ENCODE results near the gene HAVCR1.

HAVCR1 gene

DNA sequence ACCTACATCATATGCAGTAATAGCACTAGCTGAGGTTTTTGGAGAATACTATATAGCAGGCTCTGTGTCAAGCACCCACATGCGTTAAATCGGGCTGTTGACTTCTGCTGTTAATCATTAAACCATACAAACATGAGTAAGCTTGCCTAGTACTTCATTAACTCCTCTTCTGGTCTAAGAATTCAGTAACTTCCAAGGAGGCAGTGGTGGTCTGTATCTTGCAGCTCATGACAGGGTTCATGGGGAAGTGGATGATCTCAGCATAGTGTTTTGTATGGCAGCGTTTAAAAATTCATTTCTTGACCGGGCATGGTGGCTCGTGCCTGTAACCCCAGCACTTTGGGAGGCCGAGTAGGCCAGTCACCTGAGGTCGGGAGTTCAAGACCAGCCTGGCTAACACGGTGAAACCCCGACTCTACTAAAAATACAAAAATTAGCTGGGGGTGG, at the start of gene HAVCR1:
TSS of gene HAVCR1 (minus strand) at position 24 of the 447 bp plus-strand sequence. CDS start 1,173 bp downstream, outside the sequence.
- DNase-seq (ENCODE audit: low spot score): no peak
- ChIA-PET POLR2A (ENCODE audit: low non-redundant PET) (no interaction called here), CTCF (interaction anchor here (0.6 to 0.7 kb wide), 3 partner anchors 10 to 1292 kb away, joined by 3 to 5 read pairs (median 4); no protein-coding TSS in a partner anchor)
- TF ChIP-seq, protein P1, sequence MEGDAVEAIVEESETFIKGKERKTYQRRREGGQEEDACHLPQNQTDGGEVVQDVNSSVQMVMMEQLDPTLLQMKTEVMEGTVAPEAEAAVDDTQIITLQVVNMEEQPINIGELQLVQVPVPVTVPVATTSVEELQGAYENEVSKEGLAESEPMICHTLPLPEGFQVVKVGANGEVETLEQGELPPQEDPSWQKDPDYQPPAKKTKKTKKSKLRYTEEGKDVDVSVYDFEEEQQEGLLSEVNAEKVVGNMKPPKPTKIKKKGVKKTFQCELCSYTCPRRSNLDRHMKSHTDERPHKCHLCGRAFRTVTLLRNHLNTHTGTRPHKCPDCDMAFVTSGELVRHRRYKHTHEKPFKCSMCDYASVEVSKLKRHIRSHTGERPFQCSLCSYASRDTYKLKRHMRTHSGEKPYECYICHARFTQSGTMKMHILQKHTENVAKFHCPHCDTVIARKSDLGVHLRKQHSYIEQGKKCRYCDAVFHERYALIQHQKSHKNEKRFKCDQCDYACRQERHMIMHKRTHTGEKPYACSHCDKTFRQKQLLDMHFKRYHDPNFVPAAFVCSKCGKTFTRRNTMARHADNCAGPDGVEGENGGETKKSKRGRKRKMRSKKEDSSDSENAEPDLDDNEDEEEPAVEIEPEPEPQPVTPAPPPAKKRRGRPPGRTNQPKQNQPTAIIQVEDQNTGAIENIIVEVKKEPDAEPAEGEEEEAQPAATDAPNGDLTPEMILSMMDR (conservative IDR thresholded peaks at IDR 0.05; ENCODE audit: low read depth): no peak
- H3K27ac ChIP-seq: no peak within 1 kb of the TSS

DNA sequence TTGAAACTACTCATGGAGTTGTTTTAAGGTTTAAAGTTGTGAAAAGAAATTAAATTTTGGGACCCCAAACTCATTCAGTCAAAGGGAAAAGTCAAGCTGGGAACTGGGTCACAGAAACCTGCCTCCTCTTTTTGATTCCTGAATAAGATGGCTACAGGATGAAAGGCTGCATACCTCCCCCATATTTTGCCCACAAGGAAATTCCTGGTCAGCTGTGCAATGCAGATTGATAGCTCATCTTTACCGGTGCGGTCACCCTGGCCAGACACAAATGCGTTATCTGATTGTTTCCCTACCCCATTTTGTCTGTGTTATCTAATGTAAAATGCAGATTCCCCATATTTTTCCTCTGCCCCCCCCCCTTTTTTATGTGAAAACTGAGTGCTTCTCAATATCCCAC, 48.6 kb upstream of the HAVCR1 start:
- CTCF ChIA-PET: no interaction called here
- H3K27ac ChIP-seq: no peak overlapping the region
- TF ChIP-seq, protein P1 (conservative IDR thresholded peaks at IDR 0.05; ENCODE audit: low read depth): no peak
- no peak for DNase-seq (ENCODE audit: low spot score)
- POLR2A ChIA-PET (ENCODE audit: low non-redundant PET): no interaction called here

DNA sequence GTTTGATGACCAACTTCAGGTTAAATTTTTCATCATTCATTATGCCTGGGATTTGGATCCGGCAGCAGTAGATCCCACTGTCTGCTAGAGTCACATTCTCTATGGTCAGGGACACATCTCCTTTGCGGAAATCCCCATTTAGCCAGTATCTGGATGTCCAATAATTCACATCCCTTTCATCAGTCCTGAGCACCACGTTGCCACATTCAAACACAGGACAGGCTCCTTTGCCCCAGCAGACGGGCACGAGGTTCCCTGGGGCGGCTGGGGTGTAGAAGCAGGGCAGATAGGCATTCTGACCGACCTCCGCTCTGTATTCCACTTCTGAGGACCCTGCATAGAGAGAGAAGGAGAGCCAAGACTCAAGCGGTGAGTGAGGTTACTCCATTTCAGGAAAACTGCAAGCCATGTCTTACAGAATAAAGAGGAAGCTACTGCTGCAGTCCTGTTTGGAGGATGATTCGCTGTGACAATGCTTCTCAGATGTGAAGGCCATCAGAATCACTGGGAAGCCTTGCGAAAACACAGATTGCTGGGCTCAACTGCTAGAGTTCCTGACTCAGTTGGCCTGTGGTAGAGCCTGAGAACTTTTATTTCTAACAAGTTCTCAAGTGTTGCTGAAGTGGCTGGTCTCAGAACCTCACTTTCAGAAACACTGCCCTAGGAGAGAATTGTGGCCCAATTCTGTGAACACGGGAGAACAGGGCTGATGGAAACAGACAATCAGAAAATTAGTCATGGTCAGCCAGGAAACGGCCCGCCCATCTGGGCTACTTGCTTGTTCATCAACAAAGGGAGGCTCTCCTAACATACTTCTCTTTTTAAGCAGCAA, 47.9 kb upstream of the HAVCR1 start:
- no peak overlapping the region for H3K27ac ChIP-seq
- TF ChIP-seq, protein P1 (conservative IDR thresholded peaks at IDR 0.05; ENCODE audit: low read depth): no peak
- no peak for DNase-seq (ENCODE audit: low spot score)
- ChIA-PET CTCF (no interaction called here), POLR2A (ENCODE audit: low non-redundant PET) (no interaction called here)

DNA sequence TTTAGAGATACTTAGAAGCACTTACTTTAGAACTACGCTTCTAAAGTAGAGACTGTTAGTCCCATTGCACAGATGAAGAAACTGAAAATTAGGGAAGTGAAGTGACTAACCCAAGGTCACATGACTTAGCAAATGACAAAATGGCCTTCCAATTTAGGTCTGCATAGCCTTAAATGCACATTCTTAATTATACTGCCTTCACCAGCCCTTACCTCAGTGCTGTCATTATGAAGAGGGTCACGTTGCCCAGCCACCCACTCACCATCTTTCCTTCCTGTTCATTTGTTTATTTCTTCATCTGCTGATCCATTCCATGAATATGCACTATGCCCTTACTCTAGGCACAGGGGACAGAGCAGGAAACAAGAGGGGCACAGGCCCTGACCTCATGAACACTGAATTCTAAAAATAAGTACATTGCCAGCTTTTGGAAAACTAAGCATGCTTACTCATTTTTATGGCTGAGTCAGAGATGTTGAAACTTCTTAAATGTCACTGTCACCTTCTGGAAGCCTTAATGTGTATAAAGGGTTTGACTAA, 41.3 kb upstream of the HAVCR1 start:
- ChIA-PET POLR2A (ENCODE audit: low non-redundant PET) (no interaction called here), CTCF (no interaction called here)
- DNase-seq (ENCODE audit: low spot score): no peak
- no peak overlapping the region for H3K27ac ChIP-seq
- TF ChIP-seq, protein P1 (conservative IDR thresholded peaks at IDR 0.05; ENCODE audit: low read depth): no peak

DNA sequence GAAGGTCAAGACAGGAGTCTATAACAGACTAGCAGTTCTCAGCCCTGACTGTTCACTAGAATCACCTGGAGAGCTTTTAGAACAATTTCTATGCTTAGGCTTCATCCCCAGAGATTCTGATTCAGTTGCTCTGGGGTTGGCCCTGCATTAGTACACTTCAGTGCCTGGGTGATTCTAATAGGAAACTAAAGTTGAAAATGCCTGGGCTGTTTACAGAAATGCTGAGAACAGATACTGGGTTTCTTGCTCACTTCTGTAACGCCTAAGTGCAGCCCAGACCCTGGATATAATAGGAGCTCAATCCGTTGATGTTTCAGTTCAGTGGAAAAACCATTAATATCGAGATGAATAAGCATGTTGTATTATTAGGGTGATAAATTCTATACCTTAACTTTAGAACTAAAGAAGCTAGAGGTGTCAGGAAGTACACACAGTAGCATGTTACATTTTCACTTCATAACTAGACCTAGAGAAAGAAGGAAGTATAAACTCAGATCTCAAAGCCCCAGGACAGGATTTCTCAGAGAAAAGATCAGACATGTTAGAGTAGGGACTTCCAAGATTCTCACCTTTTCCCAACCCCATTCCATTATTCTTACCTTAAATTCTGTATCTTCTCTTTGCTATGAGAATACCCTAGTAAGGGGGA, 29.6 kb upstream of the HAVCR1 start:
- TF ChIP-seq, protein P1 (conservative IDR thresholded peaks at IDR 0.05; ENCODE audit: low read depth): no peak
- ChIA-PET CTCF (no interaction called here), POLR2A (ENCODE audit: low non-redundant PET) (no interaction called here)

DNA sequence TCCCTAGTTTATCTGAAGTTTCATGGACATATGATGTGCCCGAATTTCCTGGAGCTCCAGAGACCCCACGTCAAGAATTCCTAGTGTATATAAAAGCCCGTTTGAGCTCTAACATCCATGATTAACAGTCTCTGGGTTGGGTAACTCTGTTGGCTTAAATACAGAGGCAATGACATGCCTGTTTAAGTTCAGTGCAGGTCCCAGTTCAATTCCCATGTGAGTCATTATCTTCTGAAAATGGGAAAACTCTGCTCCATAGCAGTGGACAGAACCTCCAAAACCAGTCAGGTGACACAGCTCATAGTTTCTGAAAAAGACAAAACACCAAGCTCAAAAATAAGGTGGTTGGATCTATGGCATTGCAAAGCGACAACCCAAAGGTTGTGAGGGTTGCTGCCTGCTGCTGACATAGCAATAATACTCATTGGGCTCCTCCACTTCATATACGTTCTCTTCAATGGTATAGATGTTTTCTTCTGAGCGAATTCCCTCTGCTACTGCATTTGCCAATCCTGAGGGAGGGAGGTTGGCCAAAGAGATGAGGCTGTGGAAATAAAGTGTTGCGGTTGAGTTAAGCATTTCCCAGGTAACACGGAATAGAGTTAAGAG, 27.9 kb upstream of the HAVCR1 start:
- DNase-seq (ENCODE audit: low spot score): no peak
- POLR2A ChIA-PET (ENCODE audit: low non-redundant PET): no interaction called here
- no peak overlapping the region for H3K27ac ChIP-seq
- TF ChIP-seq, protein P1 (conservative IDR thresholded peaks at IDR 0.05; ENCODE audit: low read depth): no peak
- CTCF ChIA-PET: interaction anchor here (0.6 kb wide), 1 partner anchor 42 kb away, joined by 3 read pairs; no protein-coding TSS in a partner anchor

More for the DNA sequence above, 29.6 kb upstream of the HAVCR1 start:
- H3K27ac ChIP-seq: no peak overlapping the region
- no peak for DNase-seq (ENCODE audit: low spot score)

Measured in RWPE1 (cell line).